ACC112 (cell line): ENCODE data around the gene JPT1.
"Not testable (repeated sequence)": the region's sequence is repeated elsewhere in the genome, so short reads cannot be mapped to it uniquely, and the experiment has no call there.

Experiments used
- H2AFZ ChIP-seq: fragments of 200-600 bp; sonication (generic); one replicate; pipeline ENCODE4 v1.6.0; 2017; ENCODE audit warnings: antibody characterized with exemption, low read length; ENCODE audit not compliant: unreplicated experiment
- H3K27ac ChIP-seq: fragments of 200-600 bp; sonication (generic); 2 replicates; pipeline ENCODE4 v1.5.1; 2014; ENCODE audit warnings: low read depth, mild to moderate bottlenecking, antibody characterized with exemption, low read length, moderate library complexity
- H3K27me3 ChIP-seq: fragments of 200-600 bp; sonication (generic); 2 replicates; pipeline ENCODE4 v1.6.1; 2014; ENCODE audit warnings: mild to moderate bottlenecking, antibody characterized with exemption, low read length, moderate library complexity, mixed read lengths; ENCODE audit not compliant: insufficient read depth
- H3K36me3 ChIP-seq: fragments of 200-600 bp; sonication (generic); 2 replicates; pipeline ENCODE4 v1.6.1; 2016; ENCODE audit warnings: mild to moderate bottlenecking, antibody characterized with exemption, low read length, moderate library complexity, mixed read lengths; ENCODE audit not compliant: insufficient read depth
- H3K4me1 ChIP-seq: fragments of 200-600 bp; sonication (generic); one replicate; pipeline ENCODE4 v1.6.1; 2016; ENCODE audit warnings: low read length, mixed read lengths; ENCODE audit not compliant: insufficient read depth, unreplicated experiment, control insufficient read depth
- H3K4me3 ChIP-seq: fragments of 200-600 bp; sonication (generic); 2 replicates; pipeline ENCODE4 v1.5.1; 2014; ENCODE audit warnings: mild to moderate bottlenecking, low read depth, low read length
- H3K79me2 ChIP-seq: fragments of 200-600 bp; sonication (generic); one replicate; pipeline ENCODE4 v1.6.0; 2016; ENCODE audit warnings: low read length; ENCODE audit not compliant: control insufficient read depth, unreplicated experiment, insufficient read depth

JPT1 gene

GRCh38 chr17:75137762-75138161 is 16.6 kb downstream of the JPT1 start:
- not testable (repeated sequence) for H3K27me3 ChIP-seq, H3K79me2 ChIP-seq, H2AFZ ChIP-seq, H3K4me1 ChIP-seq, H3K4me3 ChIP-seq, H3K27ac ChIP-seq
- H3K36me3 ChIP-seq: peaks cover 18% of the 10 kb centered on the region

DNA sequence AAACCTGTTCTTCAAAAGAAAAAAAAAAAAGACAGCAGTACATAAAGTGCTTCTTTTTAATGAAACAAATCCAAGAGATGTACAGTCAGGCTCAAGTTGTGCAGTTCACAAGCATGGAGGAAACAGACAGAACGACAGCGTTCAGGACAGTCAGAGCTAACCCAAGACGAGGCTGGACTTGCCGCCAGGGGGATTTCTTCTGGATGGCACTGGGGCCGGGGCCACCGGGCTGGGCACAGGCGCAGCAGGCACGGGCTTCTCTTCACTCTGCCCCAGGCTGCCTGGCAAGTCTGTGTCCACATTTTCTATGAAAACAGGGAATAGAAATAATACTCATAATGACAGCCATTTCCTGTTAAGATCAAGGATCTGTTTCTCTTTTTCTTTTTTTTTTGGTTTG is 18.4 kb downstream of the JPT1 start:
- Histone ChIP-seq H3K4me3 (no peak overlapping the region), H3K36me3 (peaks cover 17% of the 10 kb centered on the region), H2AFZ (no peak overlapping the region), H3K27me3 (no peaks in the 10 kb centered on the region), H3K27ac (no peak overlapping the region), H3K4me1 (peaks cover 5% of the 10 kb centered on the region), H3K79me2 (no peaks in the 10 kb centered on the region)

GRCh38 chr17:75135452-75135851 is 18.9 kb downstream of the JPT1 start:
- H3K36me3 ChIP-seq: peaks cover 13% of the 10 kb centered on the region
- H3K27ac ChIP-seq: no peak overlapping the region
- peaks cover 6% of the 10 kb centered on the region for H3K4me1 ChIP-seq
- H3K4me3 ChIP-seq: no peak overlapping the region
- H3K27me3 ChIP-seq: no peaks in the 10 kb centered on the region
- H2AFZ ChIP-seq: no peak overlapping the region
- no peaks in the 10 kb centered on the region for H3K79me2 ChIP-seq

GRCh38 chr17:75133607-75134347 is 20.5 kb downstream of the JPT1 start:
- H3K36me3 ChIP-seq, H3K27me3 ChIP-seq, H3K4me3 ChIP-seq, H2AFZ ChIP-seq, H3K79me2 ChIP-seq, H3K27ac ChIP-seq: not testable (repeated sequence)
- H3K4me1 ChIP-seq: peaks cover 10% of the 10 kb centered on the region

DNA sequence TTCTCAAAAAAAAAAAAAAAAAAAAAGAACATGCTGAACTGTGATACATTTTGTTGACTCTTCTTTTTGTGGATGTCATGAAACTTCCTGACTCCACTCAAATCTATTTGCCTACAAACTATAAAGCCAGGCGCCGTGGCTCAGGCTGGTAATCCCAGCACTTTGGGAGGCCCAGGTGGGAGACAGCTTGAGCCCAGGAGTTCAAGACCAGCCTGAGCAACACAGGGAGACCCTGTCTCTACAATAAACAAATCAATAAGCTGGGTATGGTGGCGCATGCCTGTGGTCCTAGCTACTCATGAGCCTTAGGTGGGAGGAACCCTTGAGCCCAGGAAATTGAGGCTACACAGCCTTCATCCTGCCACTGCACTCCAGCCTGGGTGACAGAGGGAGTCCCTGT is 21.3 kb downstream of the JPT1 start:
- Histone ChIP-seq H3K4me3 (no peak overlapping the region), H3K27me3 (no peaks in the 10 kb centered on the region), H3K27ac (no peak overlapping the region), H3K36me3 (peaks cover 9% of the 10 kb centered on the region; the same call in 1 of the 2 replicates), H3K4me1 (peaks cover 10% of the 10 kb centered on the region), H3K79me2 (no peaks in the 10 kb centered on the region), H2AFZ (no peak overlapping the region)

DNA sequence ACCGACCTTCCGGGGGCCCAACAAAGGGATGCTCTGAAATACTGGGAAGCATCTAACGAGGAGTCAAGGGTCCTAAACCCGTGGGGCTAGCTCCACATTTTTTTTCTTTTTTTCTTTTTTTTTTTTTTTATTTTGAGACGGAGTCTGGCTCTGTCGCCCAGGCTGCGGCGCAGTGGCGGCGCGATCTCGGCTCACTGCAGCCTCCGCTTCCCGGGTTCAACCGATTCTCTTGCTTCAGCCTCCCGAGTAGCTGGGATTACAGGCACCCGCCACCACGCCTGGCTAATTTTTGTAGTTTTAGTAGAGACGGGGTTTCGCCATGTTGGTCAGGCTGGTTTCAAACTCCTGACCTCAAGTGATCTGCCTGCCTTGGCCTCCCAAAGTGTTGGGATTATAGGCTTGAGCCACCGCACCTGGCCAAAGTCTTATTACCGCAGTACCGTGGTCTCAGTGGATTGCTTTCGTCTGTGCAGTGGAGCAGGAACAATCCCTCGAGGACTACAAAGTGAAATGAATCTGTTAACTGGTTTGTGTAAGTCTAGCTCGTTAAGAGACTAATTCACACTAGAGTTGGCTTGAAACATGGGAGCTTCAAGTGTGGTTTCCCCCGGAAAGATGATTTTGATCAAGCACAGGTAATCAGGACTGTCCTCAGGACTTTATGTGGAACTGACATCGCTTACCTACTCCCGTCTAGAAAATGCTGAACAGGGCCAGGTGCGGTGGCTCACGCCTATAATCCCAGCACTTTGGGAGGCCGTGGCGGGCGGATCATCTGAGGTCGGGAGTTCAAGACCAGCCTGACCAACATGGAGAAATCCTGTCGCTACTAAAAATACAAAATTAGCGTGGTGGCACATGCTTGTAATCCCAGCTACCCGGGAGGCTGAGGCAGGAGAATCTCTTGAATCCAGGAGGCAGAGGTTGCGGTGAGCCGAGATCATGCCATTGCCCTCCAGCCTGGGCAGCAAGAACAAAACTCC is 22.0 kb downstream of the JPT1 start:
- Histone ChIP-seq H3K4me3 (peak overlapping the region; percentile 92), H2AFZ (peak overlapping the region; percentile 94), H3K4me1 (peaks cover 10% of the 10 kb centered on the region), H3K27ac (peak overlapping the region; percentile 66)
- not testable (repeated sequence) for H3K36me3 ChIP-seq, H3K79me2 ChIP-seq, H3K27me3 ChIP-seq

GRCh38 chr17:75131278-75132017 is 22.9 kb downstream of the JPT1 start, which contains the start of gene NT5C:
Gene NT5C, minus strand, starts transcription at chr17:75131742. Its CDS starts 35 bp downstream, at chr17:75131707.
- H3K36me3 ChIP-seq: peaks cover 9% of the 10 kb centered on the region; the same call in 1 of the 2 replicates
- peak within 1 kb of the TSS; percentile 92 for H3K4me3 ChIP-seq
- H3K79me2 ChIP-seq: no peaks in the 10 kb centered on the region
- peak within 1 kb of the TSS; percentile 66 for H3K27ac ChIP-seq
- H2AFZ ChIP-seq: peak within 1 kb of the TSS; percentile 94
- no peaks in the 10 kb centered on the region for H3K27me3 ChIP-seq
- peaks cover 10% of the 10 kb centered on the region for H3K4me1 ChIP-seq

GRCh38 chr17:75130632-75131277 is 23.6 kb downstream of the JPT1 start:
- no peaks in the 10 kb centered on the region for H3K79me2 ChIP-seq
- H3K4me3 ChIP-seq: peak overlapping the region; percentile 92
- no peaks in the 10 kb centered on the region for H3K27me3 ChIP-seq
- peaks cover 10% of the 10 kb centered on the region for H3K4me1 ChIP-seq
- peak overlapping the region; percentile 66 for H3K27ac ChIP-seq
- H3K36me3 ChIP-seq: peaks cover 6% of the 10 kb centered on the region; the same call in 1 of the 2 replicates
- H2AFZ ChIP-seq: peak overlapping the region; percentile 94

- Histone ChIP-seq H2AFZ (no peak overlapping the region), H3K79me2 (no peaks in the 10 kb centered on the region), H3K4me1 (peaks cover 10% of the 10 kb centered on the region), H3K27me3 (no peaks in the 10 kb centered on the region), H3K36me3 (peaks cover under 1% of the 10 kb centered on the region; the same call in 1 of the 2 replicates), H3K4me3 (peak overlapping the region; percentile 92), H3K27ac (no peak overlapping the region)
Observed at GRCh38 chr17:75130059-75130631, 24.2 kb downstream of the JPT1 start.
